NT2/D1 (cell line): ENCODE results near the gene UNC5B.

Source experiments
- DNase-seq: peaks from one replicate; pipeline ENCODE4 v3.0.0-alpha.2; 2011; ENCODE audit warnings: low read depth, low spot score
- H3K27me3 ChIP-seq: 2 replicates; pipeline ENCODE4 v1.6.0; 2011; ENCODE audit warnings: mild to moderate bottlenecking; ENCODE audit not compliant: insufficient read length, insufficient read depth
- H3K36me3 ChIP-seq: 2 replicates; pipeline ENCODE4 v1.6.1; 2011; ENCODE audit warnings: mild to moderate bottlenecking, low read length, mixed read lengths; ENCODE audit not compliant: insufficient read depth, insufficient read length
- H3K4me1 ChIP-seq: 2 replicates; pipeline ENCODE4 v1.5.1; 2011; ENCODE audit not compliant: insufficient read depth, insufficient read length
- H3K4me3 ChIP-seq: 2 replicates; pipeline ENCODE4 v1.5.1; 2011; ENCODE audit warnings: low read depth; ENCODE audit not compliant: insufficient read length
- H3K9ac ChIP-seq: 2 replicates; pipeline ENCODE4 v1.6.0; 2011; ENCODE audit warnings: low read depth; ENCODE audit not compliant: insufficient read length
- H3K9me3 ChIP-seq: 2 replicates; pipeline ENCODE4 v1.5.1; 2011; ENCODE audit warnings: mild to moderate bottlenecking, low read length; ENCODE audit not compliant: insufficient read depth
- SUZ12 ChIP-seq: IDR thresholded peaks from 2 replicates; pipeline ENCODE4 v1.6.1; 2011; ENCODE audit not compliant: insufficient read length, insufficient read depth; ENCODE audit errors: extremely low read depth
- YY1 ChIP-seq: IDR thresholded peaks from 2 replicates; pipeline ENCODE4 v1.6.1; 2011; ENCODE audit not compliant: insufficient read length, insufficient read depth
- ZNF274 ChIP-seq: IDR thresholded peaks from 2 replicates; pipeline ENCODE4 v1.6.1; 2011; ENCODE audit warnings: mild to moderate bottlenecking, low read depth, low read length

UNC5B gene

GRCh38 chr10:71285986-71286385 is 73.6 kb downstream of the UNC5B start:
- Histone ChIP-seq H3K36me3 (peaks cover 78% of the 10 kb centered on the region), H3K4me1 (peaks cover 2% of the 10 kb centered on the region), H3K9me3 (no peaks in the 10 kb centered on the region), H3K27me3 (no peaks in the 10 kb centered on the region), H3K4me3 (no peak overlapping the region), H3K9ac (peak overlapping the region; percentile 34)
- DNase-seq, result no peak
- TF ChIP-seq YY1, result no peak

GRCh38 chr10:71286521-71287294 is 74.3 kb downstream of the UNC5B start:
- DNase-seq, result no peak
- H3K4me1 ChIP-seq, result peaks cover 2% of the 10 kb centered on the region
- no peak overlapping the region for H3K9ac ChIP-seq
- H3K36me3 ChIP-seq, result peaks cover 84% of the 10 kb centered on the region
- TF ChIP-seq YY1, result no peak
- TF ChIP-seq SUZ12, result no peak
- TF ChIP-seq ZNF274, result no peak
- H3K4me3 ChIP-seq, result no peak overlapping the region
- no peaks in the 10 kb centered on the region for H3K27me3 ChIP-seq
- H3K9me3 ChIP-seq, result no peaks in the 10 kb centered on the region

- Histone ChIP-seq H3K9ac (no peak overlapping the region), H3K9me3 (no peaks in the 10 kb centered on the region), H3K27me3 (no peaks in the 10 kb centered on the region), H3K4me1 (peaks cover 2% of the 10 kb centered on the region), H3K4me3 (no peak overlapping the region), H3K36me3 (peaks cover 84% of the 10 kb centered on the region)
- no peak for DNase-seq
- no peak for TF ChIP-seq YY1
- TF ChIP-seq ZNF274, result no peak
- TF ChIP-seq SUZ12, result no peak
Measured at GRCh38 chr10:71287456-71287855, 75.1 kb downstream of the UNC5B start.

- peaks cover 83% of the 10 kb centered on the region for H3K36me3 ChIP-seq
- TF ChIP-seq SUZ12, result no peak
- no peak for TF ChIP-seq YY1
- no peak for TF ChIP-seq ZNF274
- H3K4me3 ChIP-seq, result no peak overlapping the region
- no peak overlapping the region for H3K9ac ChIP-seq
- H3K27me3 ChIP-seq, result no peaks in the 10 kb centered on the region
- DNase-seq, result no peak
- no peaks in the 10 kb centered on the region for H3K9me3 ChIP-seq
- peaks cover 2% of the 10 kb centered on the region for H3K4me1 ChIP-seq
Measured at GRCh38 chr10:71288461-71288860, 76.1 kb downstream of the UNC5B start.

GRCh38 chr10:71289421-71290130 is 77.2 kb downstream of the UNC5B start:
- no peaks in the 10 kb centered on the region for H3K27me3 ChIP-seq
- TF ChIP-seq YY1 (no peak), SUZ12 (no peak), ZNF274 (no peak)
- no peak overlapping the region for H3K4me3 ChIP-seq
- H3K9ac ChIP-seq, result no peak overlapping the region
- peaks cover 84% of the 10 kb centered on the region for H3K36me3 ChIP-seq
- no peaks in the 10 kb centered on the region for H3K4me1 ChIP-seq
- DNase-seq, result no peak
- H3K9me3 ChIP-seq, result no peaks in the 10 kb centered on the region

GRCh38 chr10:71290331-71290730 is 78.0 kb downstream of the UNC5B start:
- H3K9ac ChIP-seq, result no peak overlapping the region
- peaks cover 86% of the 10 kb centered on the region for H3K36me3 ChIP-seq
- H3K4me3 ChIP-seq, result no peak overlapping the region
- no peaks in the 10 kb centered on the region for H3K27me3 ChIP-seq
- no peaks in the 10 kb centered on the region for H3K9me3 ChIP-seq
- H3K4me1 ChIP-seq, result no peaks in the 10 kb centered on the region
- no peak for TF ChIP-seq ZNF274
- no peak for TF ChIP-seq YY1
- no peak for TF ChIP-seq SUZ12
- DNase-seq, result no peak

- no peak for DNase-seq
- Histone ChIP-seq H3K27me3 (no peaks in the 10 kb centered on the region), H3K4me3 (no peak overlapping the region), H3K9me3 (no peaks in the 10 kb centered on the region), H3K36me3 (peaks cover 85% of the 10 kb centered on the region), H3K4me1 (no peaks in the 10 kb centered on the region), H3K9ac (no peak overlapping the region)
- TF ChIP-seq YY1, result no peak
- TF ChIP-seq SUZ12, result no peak
- TF ChIP-seq ZNF274, result no peak
Measured at GRCh38 chr10:71290806-71291527, 78.6 kb downstream of the UNC5B start.
